Peyer's patch (tissue), 4 donors: ENCODE measurements around the gene AHCY.

Source experiments
- POLR2A ChIP-seq, 2 donors: fragments of 450-650 bp; IDR thresholded peaks; one replicate each; pipeline ENCODE4 v1.5.1; 2017; ENCODE audit warnings: antibody characterized with exemption in 2 of 2, mild to moderate bottlenecking in 2 of 2, moderate library complexity in 2 of 2
- TF ChIP-seq, protein P1 (sequence below), 6 experiments: fragments of 450-650 bp in 4 of 6; fragments of 200-600 bp in 2 of 6; sonication (generic) in 1 of 6; IDR thresholded peaks; one replicate each; pipeline ENCODE4 v1.5.1; 2017 to 2019; ENCODE audit warnings: antibody characterized with exemption in 6 of 6, mild to moderate bottlenecking in 3 of 6, moderate library complexity in 1 of 6

DNA sequence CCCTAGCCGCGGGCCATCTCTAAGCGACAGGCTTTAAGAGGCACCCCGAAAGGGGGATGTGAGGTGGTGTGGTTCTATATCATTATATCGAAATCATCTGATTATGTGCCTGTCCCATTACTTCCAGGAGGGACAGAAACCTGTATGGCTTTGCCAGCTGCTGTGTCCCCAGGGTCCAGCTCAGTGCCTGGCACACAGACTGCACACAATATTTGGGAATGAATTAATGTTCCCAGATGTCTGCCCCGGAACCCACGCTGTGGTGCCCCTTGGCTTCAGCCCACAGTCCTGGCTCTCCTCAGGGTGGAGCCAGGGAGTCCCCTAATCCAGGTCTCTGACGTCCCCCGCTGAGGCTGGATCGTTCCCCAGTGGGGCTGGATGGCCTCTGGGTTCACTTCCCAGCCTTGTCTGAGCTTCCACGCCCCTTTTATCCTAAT, 8.9 kb upstream of the AHCY start:
- TF ChIP-seq, protein P1, sequence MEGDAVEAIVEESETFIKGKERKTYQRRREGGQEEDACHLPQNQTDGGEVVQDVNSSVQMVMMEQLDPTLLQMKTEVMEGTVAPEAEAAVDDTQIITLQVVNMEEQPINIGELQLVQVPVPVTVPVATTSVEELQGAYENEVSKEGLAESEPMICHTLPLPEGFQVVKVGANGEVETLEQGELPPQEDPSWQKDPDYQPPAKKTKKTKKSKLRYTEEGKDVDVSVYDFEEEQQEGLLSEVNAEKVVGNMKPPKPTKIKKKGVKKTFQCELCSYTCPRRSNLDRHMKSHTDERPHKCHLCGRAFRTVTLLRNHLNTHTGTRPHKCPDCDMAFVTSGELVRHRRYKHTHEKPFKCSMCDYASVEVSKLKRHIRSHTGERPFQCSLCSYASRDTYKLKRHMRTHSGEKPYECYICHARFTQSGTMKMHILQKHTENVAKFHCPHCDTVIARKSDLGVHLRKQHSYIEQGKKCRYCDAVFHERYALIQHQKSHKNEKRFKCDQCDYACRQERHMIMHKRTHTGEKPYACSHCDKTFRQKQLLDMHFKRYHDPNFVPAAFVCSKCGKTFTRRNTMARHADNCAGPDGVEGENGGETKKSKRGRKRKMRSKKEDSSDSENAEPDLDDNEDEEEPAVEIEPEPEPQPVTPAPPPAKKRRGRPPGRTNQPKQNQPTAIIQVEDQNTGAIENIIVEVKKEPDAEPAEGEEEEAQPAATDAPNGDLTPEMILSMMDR (IDR thresholded peaks at IDR 0.05): no peak
- no peak for TF ChIP-seq POLR2A (IDR thresholded peaks at IDR 0.05)
